NCI-H748 (cell line): ENCODE results near the gene EHHADH.

ENCODE experiments used
- DNase-seq: peaks from one replicate; lab custom pipeline; 2025; ENCODE audit not compliant: unreplicated experiment; lab: John Stamatoyannopoulos, UW

The EHHADH gene

GRCh38 chr3:185151101-185151963 is 102.5 kb downstream of the EHHADH start:
- DNase-seq, result no peak

DNA sequence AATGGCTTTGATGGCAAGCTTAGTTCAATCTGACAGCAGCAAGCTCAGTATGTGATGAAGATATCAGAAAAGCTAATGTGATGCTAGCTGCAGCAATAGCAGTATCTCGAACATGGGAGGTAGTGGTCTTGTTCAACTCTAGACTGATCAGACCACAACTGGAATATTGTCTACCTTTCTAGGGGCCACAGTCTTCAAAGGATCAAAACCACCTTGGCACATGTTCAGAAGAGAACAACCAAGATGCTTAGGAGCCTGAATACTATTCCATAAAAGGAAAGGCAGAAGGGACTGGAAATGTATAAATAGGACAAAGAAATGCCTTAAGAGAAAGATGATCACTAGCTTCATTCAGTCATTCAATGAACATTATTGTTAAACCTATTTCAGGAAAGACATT is 103.3 kb downstream of the EHHADH start:
- no peak for DNase-seq

DNA sequence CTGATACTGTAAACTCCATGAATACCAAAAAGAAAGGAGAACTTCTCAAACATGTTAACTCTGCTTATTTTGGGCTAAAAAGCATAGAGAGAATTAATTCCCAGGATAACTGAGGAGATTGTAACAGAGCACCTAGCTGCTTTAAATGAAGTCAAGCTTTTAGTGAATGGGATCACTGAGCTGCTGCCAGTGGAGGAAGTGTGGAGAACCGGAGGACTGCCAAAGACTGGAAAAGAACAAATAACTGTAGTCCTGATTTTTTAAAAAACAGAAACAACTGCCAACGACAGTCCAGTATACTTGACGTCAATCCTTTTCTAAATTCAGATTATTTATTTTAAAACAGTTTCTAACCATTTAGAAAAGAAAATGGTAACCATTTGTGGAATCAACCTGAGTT is 104.3 kb downstream of the EHHADH start:
- no peak for DNase-seq

DNA sequence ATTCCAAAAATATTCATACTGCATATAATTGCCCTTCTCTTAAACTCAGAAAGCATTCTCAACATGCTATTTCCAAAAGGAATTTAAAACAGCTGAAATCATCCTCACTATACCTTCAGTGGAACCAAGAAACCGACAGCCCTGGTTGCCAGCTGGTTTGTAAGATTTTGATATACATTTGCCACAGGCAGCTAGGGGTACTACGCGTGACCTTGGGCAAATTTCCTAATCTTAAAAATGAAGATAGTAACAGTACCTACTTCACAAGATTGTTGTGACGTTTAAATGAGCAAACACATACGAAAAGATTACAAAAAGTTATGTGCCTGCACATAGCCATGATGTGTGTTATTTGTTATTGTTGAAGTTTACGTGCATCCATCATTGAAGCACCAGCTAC is 108.3 kb downstream of the EHHADH start:
- DNase-seq, result no peak

GRCh38 chr3:185144784-185145183 is 109.1 kb downstream of the EHHADH start:
- no peak for DNase-seq
